ENCODE measurements around the gene APP.

Gene APP

DNA sequence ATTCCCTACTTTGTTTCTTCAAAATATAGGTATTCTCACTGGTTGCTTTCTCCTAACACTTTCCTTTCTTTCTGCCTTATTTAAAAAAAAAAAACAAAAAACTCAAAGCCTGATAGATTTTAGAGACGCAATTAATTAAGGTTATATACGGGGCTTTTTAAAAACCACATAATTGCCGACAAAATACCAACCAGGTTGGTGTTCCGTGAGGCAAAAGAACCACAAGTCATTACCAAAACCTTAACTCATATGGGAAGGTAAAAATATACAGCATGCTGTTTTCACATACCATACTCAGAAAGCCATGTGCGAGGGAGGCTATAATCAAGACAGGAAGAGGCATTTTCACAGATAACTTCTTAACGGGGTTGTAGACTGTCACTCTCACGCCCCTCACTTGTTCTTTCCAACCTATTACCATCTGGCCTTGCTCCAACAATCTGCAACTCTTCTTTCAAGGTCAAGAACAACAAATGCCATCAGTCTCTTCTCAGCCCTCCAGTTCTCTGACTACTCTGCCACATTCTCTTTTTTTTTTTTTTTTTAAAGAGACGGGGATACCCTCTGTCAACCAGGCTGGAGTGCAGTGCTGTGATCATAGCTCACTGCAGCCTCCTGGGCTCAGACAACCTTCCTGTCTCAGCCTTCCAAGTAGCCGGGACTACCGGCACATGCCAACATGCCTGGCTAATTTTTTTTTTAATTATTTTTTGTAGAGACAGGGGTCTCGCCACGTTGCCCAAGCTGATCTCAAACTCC lies 102.6 kb downstream of the APP start:
- no peak for DNase-seq (ENCODE audit: low read depth in 1 of 2, low spot score in 1 of 2)
- Histone ChIP-seq H3K27ac (replicated peaks) (no peak overlapping the region), H3K27me3 (ENCODE audit: insufficient read depth, poor library complexity, severe bottlenecking) (no peaks in the 10 kb centered on the region), H3K4me3 (replicated peaks; ENCODE audit: insufficient read depth, low read length) (no peak overlapping the region)
- TF ChIP-seq, protein P1, sequence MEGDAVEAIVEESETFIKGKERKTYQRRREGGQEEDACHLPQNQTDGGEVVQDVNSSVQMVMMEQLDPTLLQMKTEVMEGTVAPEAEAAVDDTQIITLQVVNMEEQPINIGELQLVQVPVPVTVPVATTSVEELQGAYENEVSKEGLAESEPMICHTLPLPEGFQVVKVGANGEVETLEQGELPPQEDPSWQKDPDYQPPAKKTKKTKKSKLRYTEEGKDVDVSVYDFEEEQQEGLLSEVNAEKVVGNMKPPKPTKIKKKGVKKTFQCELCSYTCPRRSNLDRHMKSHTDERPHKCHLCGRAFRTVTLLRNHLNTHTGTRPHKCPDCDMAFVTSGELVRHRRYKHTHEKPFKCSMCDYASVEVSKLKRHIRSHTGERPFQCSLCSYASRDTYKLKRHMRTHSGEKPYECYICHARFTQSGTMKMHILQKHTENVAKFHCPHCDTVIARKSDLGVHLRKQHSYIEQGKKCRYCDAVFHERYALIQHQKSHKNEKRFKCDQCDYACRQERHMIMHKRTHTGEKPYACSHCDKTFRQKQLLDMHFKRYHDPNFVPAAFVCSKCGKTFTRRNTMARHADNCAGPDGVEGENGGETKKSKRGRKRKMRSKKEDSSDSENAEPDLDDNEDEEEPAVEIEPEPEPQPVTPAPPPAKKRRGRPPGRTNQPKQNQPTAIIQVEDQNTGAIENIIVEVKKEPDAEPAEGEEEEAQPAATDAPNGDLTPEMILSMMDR (IDR thresholded peaks at IDR 0.05; ENCODE audit: insufficient read depth, low read length), result no peak
- TF ChIP-seq SPI1 (IDR thresholded peaks at IDR 0.05; ENCODE audit: borderline replicate concordance, low read depth), result no peak
- no peak for TF ChIP-seq POLR2AphosphoS5 (IDR thresholded peaks at IDR 0.05; ENCODE audit: low read depth)
- TF ChIP-seq, protein P2, sequence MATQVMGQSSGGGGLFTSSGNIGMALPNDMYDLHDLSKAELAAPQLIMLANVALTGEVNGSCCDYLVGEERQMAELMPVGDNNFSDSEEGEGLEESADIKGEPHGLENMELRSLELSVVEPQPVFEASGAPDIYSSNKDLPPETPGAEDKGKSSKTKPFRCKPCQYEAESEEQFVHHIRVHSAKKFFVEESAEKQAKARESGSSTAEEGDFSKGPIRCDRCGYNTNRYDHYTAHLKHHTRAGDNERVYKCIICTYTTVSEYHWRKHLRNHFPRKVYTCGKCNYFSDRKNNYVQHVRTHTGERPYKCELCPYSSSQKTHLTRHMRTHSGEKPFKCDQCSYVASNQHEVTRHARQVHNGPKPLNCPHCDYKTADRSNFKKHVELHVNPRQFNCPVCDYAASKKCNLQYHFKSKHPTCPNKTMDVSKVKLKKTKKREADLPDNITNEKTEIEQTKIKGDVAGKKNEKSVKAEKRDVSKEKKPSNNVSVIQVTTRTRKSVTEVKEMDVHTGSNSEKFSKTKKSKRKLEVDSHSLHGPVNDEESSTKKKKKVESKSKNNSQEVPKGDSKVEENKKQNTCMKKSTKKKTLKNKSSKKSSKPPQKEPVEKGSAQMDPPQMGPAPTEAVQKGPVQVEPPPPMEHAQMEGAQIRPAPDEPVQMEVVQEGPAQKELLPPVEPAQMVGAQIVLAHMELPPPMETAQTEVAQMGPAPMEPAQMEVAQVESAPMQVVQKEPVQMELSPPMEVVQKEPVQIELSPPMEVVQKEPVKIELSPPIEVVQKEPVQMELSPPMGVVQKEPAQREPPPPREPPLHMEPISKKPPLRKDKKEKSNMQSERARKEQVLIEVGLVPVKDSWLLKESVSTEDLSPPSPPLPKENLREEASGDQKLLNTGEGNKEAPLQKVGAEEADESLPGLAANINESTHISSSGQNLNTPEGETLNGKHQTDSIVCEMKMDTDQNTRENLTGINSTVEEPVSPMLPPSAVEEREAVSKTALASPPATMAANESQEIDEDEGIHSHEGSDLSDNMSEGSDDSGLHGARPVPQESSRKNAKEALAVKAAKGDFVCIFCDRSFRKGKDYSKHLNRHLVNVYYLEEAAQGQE (IDR thresholded peaks at IDR 0.05; ENCODE audit: insufficient replicate concordance, low read depth), result no peak
- TF ChIP-seq GABPA (IDR thresholded peaks at IDR 0.05; ENCODE audit: low read depth), result no peak

DNA sequence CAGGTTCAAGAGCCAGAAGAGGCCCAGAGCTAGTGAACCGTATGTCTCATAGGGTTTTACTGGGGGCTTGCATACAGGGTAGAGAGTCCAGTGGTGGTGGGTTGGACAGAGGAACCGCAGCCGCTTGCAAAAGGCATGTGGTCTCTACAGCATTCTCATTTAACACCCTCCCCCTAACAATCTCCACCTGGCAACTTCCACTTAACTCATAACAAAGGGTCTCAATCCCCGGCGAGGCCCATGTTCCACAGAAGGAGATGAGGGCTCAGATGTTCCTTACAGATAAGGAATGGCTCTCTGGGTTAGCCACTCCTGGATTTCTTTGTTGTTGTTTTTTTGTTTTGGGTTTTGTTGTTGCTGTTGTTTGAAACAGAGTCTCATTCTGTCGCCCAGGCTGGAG lies 106.1 kb downstream of the APP start:
- no peak for DNase-seq (ENCODE audit: low read depth in 1 of 2, low spot score in 1 of 2)
- Histone ChIP-seq H3K4me3 (replicated peaks; ENCODE audit: insufficient read depth, low read length) (no peak overlapping the region), H3K27ac (replicated peaks) (no peak overlapping the region), H3K27me3 (ENCODE audit: insufficient read depth, poor library complexity, severe bottlenecking) (no peaks in the 10 kb centered on the region)
- TF ChIP-seq GABPA (IDR thresholded peaks at IDR 0.05; ENCODE audit: low read depth), result no peak
- no peak for TF ChIP-seq POLR2AphosphoS5 (IDR thresholded peaks at IDR 0.05; ENCODE audit: low read depth)
- TF ChIP-seq, protein P1 (IDR thresholded peaks at IDR 0.05; ENCODE audit: insufficient read depth, low read length), result no peak
- TF ChIP-seq SPI1 (IDR thresholded peaks at IDR 0.05; ENCODE audit: borderline replicate concordance, low read depth), result no peak

DNA sequence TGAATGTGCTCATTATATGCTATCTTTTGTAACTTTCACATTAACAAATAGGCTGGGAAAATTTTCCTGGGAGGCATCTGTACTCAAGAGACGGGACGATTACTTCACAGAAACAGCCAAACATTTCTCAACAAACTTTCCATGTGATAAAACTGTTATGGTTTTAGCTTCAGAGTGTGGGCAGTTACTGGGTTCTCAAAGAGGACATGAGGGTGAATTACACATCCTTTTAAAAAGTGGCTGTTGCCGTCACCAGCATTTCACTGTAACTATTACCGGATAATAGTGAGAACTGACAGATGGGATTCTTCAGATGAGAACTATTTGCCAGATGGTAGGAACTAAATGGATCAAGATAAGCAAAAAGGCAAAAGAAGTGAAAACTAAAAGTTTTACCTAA lies 109.1 kb downstream of the APP start:
- Histone ChIP-seq H3K4me3 (replicated peaks; ENCODE audit: insufficient read depth, low read length) (no peak overlapping the region), H3K27ac (replicated peaks) (peak overlapping the region; percentile 38), H3K27me3 (ENCODE audit: insufficient read depth, poor library complexity, severe bottlenecking) (no peaks in the 10 kb centered on the region)
- DNase-seq (ENCODE audit: low read depth in 1 of 2, low spot score in 1 of 2), result peak in 1 of 2 experiments; percentile 40
- no peak for TF ChIP-seq SPI1 (IDR thresholded peaks at IDR 0.05; ENCODE audit: borderline replicate concordance, low read depth)
- TF ChIP-seq, protein P2 (IDR thresholded peaks at IDR 0.05; ENCODE audit: insufficient replicate concordance, low read depth), result no peak
- TF ChIP-seq, protein P1 (IDR thresholded peaks at IDR 0.05; ENCODE audit: insufficient read depth, low read length), result no peak
